SK-N-MC (cell line): ENCODE data around the gene SOWAHA.

Experiments
- DNase-seq: peaks from one replicate; pipeline ENCODE4 v3.0.0-alpha.2; 2011; ENCODE audit warnings: low read depth, low spot score
- H3K27ac ChIP-seq: fragments of 200-600 bp; sonication (generic); 2 replicates; pipeline ENCODE4 v1.5.1; 2016; ENCODE audit warnings: mixed run types
- H3K36me3 ChIP-seq: fragments of 200-600 bp; sonication (generic); 2 replicates; pipeline ENCODE4 v1.6.1; 2017; ENCODE audit warnings: antibody characterized with exemption, low read length, mixed read lengths; ENCODE audit not compliant: insufficient read depth
- H3K4me3 ChIP-seq: fragments of 200-600 bp; sonication (generic); 2 replicates; pipeline ENCODE4 v1.5.1; 2016
- H3K9ac ChIP-seq: fragments of 200-600 bp; sonication (generic); 2 replicates; pipeline ENCODE4 v1.8.0; 2017; ENCODE audit warnings: mixed run types, mixed read lengths; ENCODE audit not compliant: insufficient read length
- H3K9me3 ChIP-seq: fragments of 200-600 bp; sonication (generic); 2 replicates; pipeline ENCODE4 v1.6.1; 2017; ENCODE audit warnings: low read depth, mild to moderate bottlenecking, antibody characterized with exemption, low read length, moderate library complexity, mixed read lengths
- EZH2 ChIP-seq: fragments of 200-600 bp; sonication (generic); IDR thresholded peaks from one replicate; pipeline ENCODE4 v1.6.1; 2017; ENCODE audit warnings: antibody characterized with exemption
- FOXP2 ChIP-seq: optimal IDR thresholded peaks from 2 replicates; pipeline ENCODE3; 2011; ENCODE audit warnings: mild to moderate bottlenecking, moderate library complexity; ENCODE audit not compliant: insufficient read depth; ENCODE audit errors: extremely low read length, control extremely low read depth
- POLR2AphosphoS5 ChIP-seq: IDR thresholded peaks from 2 replicates; pipeline ENCODE4 v1.6.1; 2012; ENCODE audit warnings: mild to moderate bottlenecking, low read depth, low read length, borderline replicate concordance

The SOWAHA gene

GRCh38 chr5:132816554-132816953, 3.5 kb downstream of the SOWAHA start:
- Histone ChIP-seq H3K9me3 (no peaks in the 10 kb centered on the region), H3K27ac (peak overlapping the region; percentile 65), H3K4me3 (peak overlapping the region; percentile 1; the same call in 1 of the 2 replicates), H3K36me3 (no peaks in the 10 kb centered on the region), H3K9ac (no peak overlapping the region)
- no peak for TF ChIP-seq FOXP2
- TF ChIP-seq POLR2AphosphoS5: no peak
- no peak for TF ChIP-seq EZH2
- no peak for DNase-seq

DNA sequence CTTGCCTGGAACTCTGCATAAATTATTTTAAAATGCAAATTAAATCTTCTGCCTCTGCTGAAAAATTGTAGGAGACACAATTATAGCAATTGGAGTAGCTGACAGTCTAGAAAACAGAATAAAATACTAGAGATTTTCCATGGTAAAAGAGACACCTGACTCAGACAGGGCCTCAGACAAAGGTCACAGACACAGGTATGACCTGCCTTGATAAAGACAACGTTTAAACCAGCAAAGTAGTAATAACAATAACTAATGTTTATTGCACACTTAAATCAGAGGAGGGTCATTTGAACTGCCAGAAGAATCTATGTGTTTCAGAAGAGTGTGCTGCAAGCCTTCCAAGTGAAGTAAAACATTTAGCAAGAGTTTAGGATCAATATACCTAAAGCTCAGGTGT, 3.9 kb downstream of the SOWAHA start:
- TF ChIP-seq EZH2 (no peak), POLR2AphosphoS5 (no peak), FOXP2 (no peak)
- no peak for DNase-seq
- H3K4me3 ChIP-seq: no peak overlapping the region
- no peaks in the 10 kb centered on the region for H3K36me3 ChIP-seq
- peak overlapping the region; percentile 65 for H3K27ac ChIP-seq
- peak overlapping the region; percentile 11 for H3K9ac ChIP-seq
- no peaks in the 10 kb centered on the region for H3K9me3 ChIP-seq

GRCh38 chr5:132819468-132819867, 6.4 kb downstream of the SOWAHA start:
- Histone ChIP-seq H3K9me3 (no peaks in the 10 kb centered on the region), H3K9ac (no peak overlapping the region), H3K4me3 (no peak overlapping the region), H3K36me3 (no peaks in the 10 kb centered on the region), H3K27ac (no peak overlapping the region)
- DNase-seq: no peak
- TF ChIP-seq EZH2 (no peak), FOXP2 (no peak), POLR2AphosphoS5 (no peak)

DNA sequence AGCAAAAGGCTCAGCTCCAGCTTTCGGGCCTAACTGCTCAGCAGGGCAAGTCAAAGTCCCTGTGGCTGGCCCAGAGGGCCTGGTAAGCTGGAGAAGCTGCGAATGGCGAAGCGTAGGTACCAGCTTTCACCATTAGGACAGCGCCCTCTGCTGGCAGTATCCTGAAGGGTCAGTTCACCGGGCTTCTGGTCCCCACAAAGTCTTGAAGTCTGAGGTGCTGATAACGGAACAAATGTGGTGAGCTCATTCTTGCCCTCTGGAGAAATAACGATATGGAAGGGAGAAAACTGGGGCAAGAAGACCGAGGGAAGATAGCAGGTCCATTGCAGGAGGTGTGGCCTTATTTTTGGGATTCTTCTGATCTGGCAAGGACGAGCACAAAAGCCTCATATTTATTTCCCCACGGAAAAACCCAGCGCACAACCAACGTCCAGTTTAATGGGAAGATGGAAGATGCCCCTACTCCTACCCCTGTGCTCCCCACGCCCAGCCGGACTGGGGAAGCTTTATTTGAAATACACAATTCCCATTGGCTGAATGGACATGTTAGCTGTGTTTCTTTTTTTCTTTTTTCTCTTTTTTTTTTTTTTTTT, 7.2 kb downstream of the SOWAHA start:
- no peaks in the 10 kb centered on the region for H3K36me3 ChIP-seq
- no peak overlapping the region for H3K27ac ChIP-seq
- no peak overlapping the region for H3K4me3 ChIP-seq
- peak; percentile 65 for DNase-seq
- H3K9ac ChIP-seq: no peak overlapping the region
- no peaks in the 10 kb centered on the region for H3K9me3 ChIP-seq
- TF ChIP-seq FOXP2: no peak
- no peak for TF ChIP-seq EZH2
- no peak for TF ChIP-seq POLR2AphosphoS5

- H3K27ac ChIP-seq: no peak overlapping the region
- DNase-seq: no peak
- no peak overlapping the region for H3K9ac ChIP-seq
- no peak overlapping the region for H3K4me3 ChIP-seq
- H3K36me3 ChIP-seq: no peaks in the 10 kb centered on the region
- no peaks in the 10 kb centered on the region for H3K9me3 ChIP-seq
- TF ChIP-seq FOXP2 (no peak), POLR2AphosphoS5 (no peak), EZH2 (no peak)
Observed at GRCh38 chr5:132821350-132821749, 8.2 kb downstream of the SOWAHA start.

GRCh38 chr5:132821791-132822190, 8.7 kb downstream of the SOWAHA start:
- TF ChIP-seq FOXP2 (no peak), EZH2 (no peak), POLR2AphosphoS5 (no peak)
- H3K9ac ChIP-seq: no peak overlapping the region
- H3K4me3 ChIP-seq: no peak overlapping the region
- no peaks in the 10 kb centered on the region for H3K36me3 ChIP-seq
- DNase-seq: no peak
- H3K9me3 ChIP-seq: no peaks in the 10 kb centered on the region
- no peak overlapping the region for H3K27ac ChIP-seq

DNA sequence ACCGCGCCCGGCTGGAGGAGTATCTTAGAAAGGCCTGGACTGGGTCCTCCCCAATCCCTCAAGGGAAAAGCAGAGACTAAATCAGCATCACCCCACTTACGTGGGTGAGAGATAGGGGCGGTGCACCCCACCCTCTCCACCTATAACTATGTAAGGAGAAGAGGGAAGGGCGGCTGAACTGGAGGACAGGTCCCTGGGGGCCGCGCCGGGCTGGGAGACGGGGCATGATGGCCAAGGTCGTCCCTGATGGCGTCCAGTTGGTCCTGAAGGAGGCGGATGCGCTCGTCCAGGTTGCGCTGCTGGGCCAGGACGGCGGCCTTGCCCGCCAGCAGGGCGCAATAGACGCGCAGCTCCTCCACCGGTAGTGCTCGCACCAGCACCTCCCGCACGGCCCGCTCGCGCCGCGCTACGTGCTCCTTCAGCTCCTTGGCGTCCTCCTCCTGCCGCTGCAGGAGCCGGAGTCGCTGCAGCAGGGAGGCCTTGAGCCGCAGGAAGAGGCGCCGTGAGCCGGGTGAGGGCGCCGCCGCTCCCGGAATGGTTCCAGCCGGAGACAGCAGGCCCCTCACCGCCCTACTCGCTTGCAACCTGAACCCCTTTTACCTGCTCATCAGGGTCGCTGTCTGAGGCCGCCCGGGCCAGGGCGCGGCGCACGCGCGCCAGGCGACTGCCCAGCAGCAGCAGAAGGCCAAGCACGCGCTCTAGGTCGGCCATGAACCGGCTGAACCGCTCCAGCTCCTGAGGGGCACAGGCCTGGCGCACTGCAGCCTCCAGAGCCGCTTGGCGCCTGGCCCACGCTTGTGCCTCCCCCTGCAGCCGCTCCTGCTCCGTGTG, 9.8 kb downstream of the SOWAHA start:
- no peak overlapping the region for H3K27ac ChIP-seq
- H3K9ac ChIP-seq: no peak overlapping the region
- no peak overlapping the region for H3K4me3 ChIP-seq
- no peaks in the 10 kb centered on the region for H3K36me3 ChIP-seq
- no peak for DNase-seq
- no peaks in the 10 kb centered on the region for H3K9me3 ChIP-seq
- TF ChIP-seq FOXP2 (no peak), POLR2AphosphoS5 (no peak), EZH2 (no peak)

GRCh38 chr5:132823481-132824050, 10.5 kb downstream of the SOWAHA start:
- Histone ChIP-seq H3K9me3 (no peaks in the 10 kb centered on the region), H3K27ac (no peak overlapping the region), H3K36me3 (no peaks in the 10 kb centered on the region), H3K9ac (no peak overlapping the region), H3K4me3 (no peak overlapping the region)
- no peak for DNase-seq
- TF ChIP-seq EZH2 (no peak), FOXP2 (no peak), POLR2AphosphoS5 (no peak)

DNA sequence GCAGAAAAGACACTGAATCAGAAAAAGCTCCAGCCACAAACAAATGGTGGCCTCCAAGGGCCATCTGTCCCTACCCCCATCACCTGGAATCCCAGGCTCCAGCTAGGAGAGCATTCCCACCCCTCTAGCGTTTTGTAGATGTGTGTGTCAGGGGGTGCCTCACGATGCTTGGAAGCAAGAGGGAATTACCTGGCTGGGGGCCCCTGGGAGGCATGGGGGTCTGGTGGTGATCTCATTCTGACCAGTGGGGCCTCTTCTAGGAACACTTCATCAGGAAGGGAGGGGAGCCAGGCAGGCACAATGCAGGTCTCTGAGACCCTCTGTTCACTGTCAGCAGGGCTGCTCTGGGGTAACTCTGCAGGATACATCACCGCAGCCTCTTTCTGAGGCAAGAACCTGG, 11.3 kb downstream of the SOWAHA start:
- Histone ChIP-seq H3K36me3 (no peaks in the 10 kb centered on the region), H3K4me3 (no peak overlapping the region), H3K9me3 (no peaks in the 10 kb centered on the region), H3K27ac (no peak overlapping the region), H3K9ac (no peak overlapping the region)
- DNase-seq: no peak
- TF ChIP-seq POLR2AphosphoS5 (no peak), EZH2 (no peak), FOXP2 (no peak)
